Stomach (tissue), 4 donors: ENCODE results near the gene ZFYVE21.

Experiments used
- EP300 ChIP-seq: sonication (generic); formaldehyde crosslinking; IDR thresholded peaks from one replicate; pipeline ENCODE4 v1.6.1; 2017; ENCODE audit warnings: antibody characterized with exemption
- POLR2A ChIP-seq, 4 donors: fragments of 450-650 bp; IDR thresholded peaks; one replicate each; pipeline ENCODE4 v1.6.1; 2016; ENCODE audit warnings: antibody characterized with exemption in 4 of 4, control low read depth in 2 of 4, mild to moderate bottlenecking in 1 of 4, moderate library complexity in 1 of 4
- POLR2AphosphoS5 ChIP-seq, 3 donors: sonication (generic); formaldehyde crosslinking; IDR thresholded peaks; one replicate each; pipeline ENCODE4 v1.6.1; 2016; ENCODE audit warnings: antibody characterized with exemption in 3 of 3
- TF ChIP-seq, protein P1 (sequence below), 7 experiments: fragments of 450-650 bp in 4 of 7; fragments of 200-600 bp in 3 of 7; sonication (generic) in 3 of 7; IDR thresholded peaks; one replicate each; pipeline ENCODE4 v1.5.1; 2016 to 2019; ENCODE audit warnings: antibody characterized with exemption in 7 of 7, control low read depth in 2 of 7, mild to moderate bottlenecking in 1 of 7

DNA sequence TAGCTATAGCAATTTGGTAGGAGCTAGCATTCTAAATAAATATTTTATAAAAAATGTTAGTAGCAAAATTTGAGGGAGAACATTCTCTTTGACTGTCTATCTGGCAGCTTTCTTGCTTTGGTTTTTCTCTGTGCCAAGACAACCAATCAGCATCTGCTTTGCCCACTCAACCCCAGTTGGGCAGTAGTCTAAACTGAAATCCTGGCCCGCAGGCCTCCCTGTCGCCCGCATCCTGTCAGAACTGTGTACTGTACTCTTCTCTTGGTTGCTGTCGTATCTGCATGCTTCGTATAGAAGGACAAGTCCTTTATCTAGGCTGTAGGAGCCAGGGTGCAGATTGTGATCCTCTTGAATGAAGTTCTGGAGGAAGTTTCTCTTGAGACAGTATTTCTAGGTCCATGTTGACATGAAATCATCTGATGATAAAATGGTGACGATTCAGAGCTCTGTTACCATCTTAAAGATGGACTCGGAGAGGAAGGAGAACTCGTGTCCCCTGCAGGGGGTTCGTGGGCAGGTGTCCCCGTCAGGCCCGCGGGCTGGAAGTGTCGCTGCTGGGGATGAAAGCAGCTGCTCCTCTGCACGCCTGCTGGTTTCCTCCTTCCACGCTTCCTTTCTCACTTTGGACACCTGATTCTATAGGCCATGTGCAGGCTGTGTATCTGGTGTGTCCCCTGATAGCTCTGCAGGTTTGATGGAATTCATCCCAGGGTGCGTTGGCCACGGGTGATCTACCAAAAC, 34.9 kb upstream of the ZFYVE21 start:
- TF ChIP-seq, protein P1, sequence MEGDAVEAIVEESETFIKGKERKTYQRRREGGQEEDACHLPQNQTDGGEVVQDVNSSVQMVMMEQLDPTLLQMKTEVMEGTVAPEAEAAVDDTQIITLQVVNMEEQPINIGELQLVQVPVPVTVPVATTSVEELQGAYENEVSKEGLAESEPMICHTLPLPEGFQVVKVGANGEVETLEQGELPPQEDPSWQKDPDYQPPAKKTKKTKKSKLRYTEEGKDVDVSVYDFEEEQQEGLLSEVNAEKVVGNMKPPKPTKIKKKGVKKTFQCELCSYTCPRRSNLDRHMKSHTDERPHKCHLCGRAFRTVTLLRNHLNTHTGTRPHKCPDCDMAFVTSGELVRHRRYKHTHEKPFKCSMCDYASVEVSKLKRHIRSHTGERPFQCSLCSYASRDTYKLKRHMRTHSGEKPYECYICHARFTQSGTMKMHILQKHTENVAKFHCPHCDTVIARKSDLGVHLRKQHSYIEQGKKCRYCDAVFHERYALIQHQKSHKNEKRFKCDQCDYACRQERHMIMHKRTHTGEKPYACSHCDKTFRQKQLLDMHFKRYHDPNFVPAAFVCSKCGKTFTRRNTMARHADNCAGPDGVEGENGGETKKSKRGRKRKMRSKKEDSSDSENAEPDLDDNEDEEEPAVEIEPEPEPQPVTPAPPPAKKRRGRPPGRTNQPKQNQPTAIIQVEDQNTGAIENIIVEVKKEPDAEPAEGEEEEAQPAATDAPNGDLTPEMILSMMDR (IDR thresholded peaks at IDR 0.05): no peak
- TF ChIP-seq POLR2AphosphoS5 (IDR thresholded peaks at IDR 0.05): no peak
- no peak for TF ChIP-seq EP300
- no peak for TF ChIP-seq POLR2A (IDR thresholded peaks at IDR 0.05)
